HG03066 (cell line): ENCODE results near the gene DENND1B.

Experiments used
- ATAC-seq: cut with Tn5 transposase; IDR thresholded peaks from one replicate; pipeline ENCODE4 v1.9.1; 2021; ENCODE audit warnings: low read depth; ENCODE audit not compliant: unreplicated experiment

The DENND1B gene

GRCh38 chr1:197775282-197776262, at the start of gene DENND1B:
TSS of gene DENND1B (minus strand) at chr1:197775480. CDS start at chr1:197775155, 325 bp downstream.
- ATAC-seq = peak; percentile 66

GRCh38 chr1:197814306-197814705, 39.0 kb upstream of the DENND1B start:
- no peak for ATAC-seq

- no peak for ATAC-seq
Measured at GRCh38 chr1:197813741-197814140, 38.5 kb upstream of the DENND1B start.

- ATAC-seq = no peak
Measured at GRCh38 chr1:197811769-197812168, 36.5 kb upstream of the DENND1B start.

GRCh38 chr1:197810812-197811211, 35.5 kb upstream of the DENND1B start:
- ATAC-seq = no peak

- no peak for ATAC-seq
Measured at GRCh38 chr1:197808880-197809279, 33.6 kb upstream of the DENND1B start.

GRCh38 chr1:197807739-197808453, 32.6 kb upstream of the DENND1B start:
- ATAC-seq = no peak

GRCh38 chr1:197807216-197807615, 31.9 kb upstream of the DENND1B start:
- ATAC-seq = no peak

GRCh38 chr1:197806718-197807117, 31.4 kb upstream of the DENND1B start:
- ATAC-seq = no peak

GRCh38 chr1:197801684-197802083, 26.4 kb upstream of the DENND1B start:
- ATAC-seq = no peak

GRCh38 chr1:197801111-197801482, 25.8 kb upstream of the DENND1B start:
- ATAC-seq = no peak

- ATAC-seq = no peak
Measured at GRCh38 chr1:197800379-197801110, 25.3 kb upstream of the DENND1B start.

GRCh38 chr1:197799271-197799670, 24.0 kb upstream of the DENND1B start:
- no peak for ATAC-seq

- ATAC-seq = no peak
Measured at GRCh38 chr1:197798492-197798891, 23.2 kb upstream of the DENND1B start.

- ATAC-seq = no peak
Measured at GRCh38 chr1:197797010-197797409, 21.7 kb upstream of the DENND1B start.

- ATAC-seq = no peak
Measured at GRCh38 chr1:197788741-197789739, 13.8 kb upstream of the DENND1B start.

- no peak for ATAC-seq
Measured at GRCh38 chr1:197787623-197788536, 12.6 kb upstream of the DENND1B start.

- no peak for ATAC-seq
Measured at GRCh38 chr1:197787056-197787455, 11.8 kb upstream of the DENND1B start.

- ATAC-seq = no peak
Measured at GRCh38 chr1:197786280-197786679, 11.0 kb upstream of the DENND1B start.
